Adrenal gland (tissue), 12 donors: Measurements from ENCODE around the gene BMP5. TPM values are rescaled to one million over a fixed set of nuclear protein-coding genes. Genes with fewer than 3 reads are reported as not detected.

Experiments used
- DNase-seq, 7 donors: peaks; one replicate each; pipeline ENCODE4 v3.0.0-alpha.2; 2019 to 2020
- H3K27ac ChIP-seq, 5 donors: fragments of 200-600 bp; sonication (generic) in 4 of 5; 1 replicate in 3 of 5; 2 replicates in 2 of 5; pipeline versions ENCODE4 v1.5.1 to v1.8.0; 2016 to 2020; ENCODE audit warnings: mild to moderate bottlenecking in 1 of 5
- H3K27me3 ChIP-seq: fragments of 200-600 bp; 2 replicates; pipeline ENCODE4 v1.8.0; 2021
- H3K36me3 ChIP-seq, 2 donors: fragments of 200-600 bp; replicated peaks in 1 of 2; 1 replicate in 1 of 2; 2 replicates in 1 of 2; pipeline versions ENCODE4 v1.5.1 to v1.8.0; 2018 to 2022
- H3K4me1 ChIP-seq, 2 donors: fragments of 200-600 bp; replicated peaks in 1 of 2; 1 replicate in 1 of 2; 2 replicates in 1 of 2; pipeline versions ENCODE4 v1.5.1 to v1.8.0; 2018 to 2021
- H3K4me3 ChIP-seq, 4 donors: fragments of 200-600 bp; sonication (generic) in 3 of 4; one replicate each; pipeline ENCODE4 v1.5.1; 2016 to 2018
- H3K9me3 ChIP-seq, 3 donors: fragments of 200-600 bp; sonication (generic) in 1 of 3; replicated peaks in 1 of 3; 1 replicate in 2 of 3; 2 replicates in 1 of 3; pipeline versions ENCODE4 v1.5.1 to v1.8.0; 2016 to 2021
- CTCF ChIP-seq, 6 experiments: fragments of 450-650 bp in 4 of 6; fragments of 200-600 bp in 2 of 6; sonication (generic) in 1 of 6; IDR thresholded peaks; 1 replicate in 5 of 6; 2 replicates in 1 of 6; pipeline versions ENCODE4 v1.5.1 to v1.8.0; 2016 to 2021; ENCODE audit warnings: antibody characterized with exemption in 6 of 6, mild to moderate bottlenecking in 2 of 6, moderate library complexity in 1 of 6
- POLR2A ChIP-seq, 2 donors: fragments of 450-650 bp; IDR thresholded peaks; one replicate each; pipeline ENCODE4 v1.6.1; 2017; ENCODE audit warnings: antibody characterized with exemption in 2 of 2, mild to moderate bottlenecking in 2 of 2, moderate library complexity in 1 of 2
- WGBS, 4 donors: extraction: QIAGEN DNeasy Blood & Tissue Kit in 2 of 4; methylation state at CpG; one replicate each; pipeline versions ENCODE4 v1.1.5 to v1.1.7; 2013 to 2017; 5-methylcytosine and 5-hydroxymethylcytosine counted together
- intact Hi-C, 2 donors: fragments of 100-400 bp; cut with DNase I; formaldehyde crosslinking; loops; one replicate each; pipeline versions ENCODE4 v1.14.1 to v1.15.0; 2022 to 2023
- polyA plus RNA-seq, 3 donors: library from polyadenylated mRNA; stranded (reverse); fragments of 200-250 nt in 2 of 3; fragments of 350-450 nt in 1 of 3; fragmentation: Illumina TruSeq in 1 of 3; extraction: RNeasy Lipid Tissue Mini Kit (QIAGEN cat#74804) in 1 of 3; gene quantifications; one replicate each; pipeline ENCODE4 v1.2.3, GENCODE V29; 2013 to 2014
- total RNA-seq, 9 donors: library from RNA; depleted of rRNA in 4 of 9; stranded (reverse); fragments of >200 nt in 4 of 9; fragments of 120-200 nt in 1 of 9; fragmentation: NEBNext Ultra II Directional in 1 of 9; extraction: Animal tissue kit (Norgen Biotek cat#: 25700) in 1 of 9; gene quantifications; one replicate each; pipeline versions ENCODE4 v1.1.0 to v1.2.4, GENCODE V29; 2013 to 2023
- donor health status: healthy with polysubstance abuse.
- donor health status: Bipolar disorder and iron deficiency.
- donor health status: DM: yes; HTN: yes; CAD: no.
- donor health status: DM: no; HTN: no; CAD: no.
- donor health status: DM: no; HTN: no; CAD: no.
- donor health status: DM: yes; HTN: yes; CAD: no.

Gene BMP5
- total and polyA plus RNA-seq, 12 donors = 0.06 to 11.4 (median 0.28) TPM; not detected in 3

GRCh38 chr6:55895972-55896730 is 20.8 kb upstream of the BMP5 start:
- Histone ChIP-seq H3K9me3 (no peaks in the 10 kb centered on the region), H3K4me3 (no peak overlapping the region), H3K4me1 (no peaks in the 10 kb centered on the region), H3K36me3 (no peaks in the 10 kb centered on the region), H3K27me3 (no peaks in the 10 kb centered on the region), H3K27ac (no peak overlapping the region)
- TF ChIP-seq CTCF (IDR thresholded peaks at IDR 0.05) (no peak), POLR2A (IDR thresholded peaks at IDR 0.05) (no peak)
- 48 to 60% (median 57%) methylated on average over 5 of the region's 5 CpGs for WGBS, 4 donors
- no peak for DNase-seq
- intact Hi-C loops = no loop called here

- no peaks in the 10 kb centered on the region for H3K4me1 ChIP-seq
- no peak for DNase-seq
- no peak overlapping the region for H3K4me3 ChIP-seq
- no peak for TF ChIP-seq POLR2A (IDR thresholded peaks at IDR 0.05)
- TF ChIP-seq CTCF (IDR thresholded peaks at IDR 0.05) = no peak
- H3K27ac ChIP-seq = no peak overlapping the region
- H3K27me3 ChIP-seq = no peaks in the 10 kb centered on the region
- no peaks in the 10 kb centered on the region for H3K9me3 ChIP-seq
- 82 to 83% (median 83%) methylated on average over 4 of the region's 4 CpGs for WGBS, 4 donors
- no peaks in the 10 kb centered on the region for H3K36me3 ChIP-seq
- intact Hi-C loops = no loop called here
These were observed 17.5 kb upstream of the BMP5 start for GRCh38 chr6:55892749-55893357.

- WGBS, 4 donors = 82 to 90% (median 86%) methylated on average over 6 of the region's 6 CpGs
- no peak for DNase-seq
- Histone ChIP-seq H3K27me3 (no peaks in the 10 kb centered on the region), H3K36me3 (no peaks in the 10 kb centered on the region), H3K9me3 (no peaks in the 10 kb centered on the region), H3K27ac (no peak overlapping the region), H3K4me1 (no peaks in the 10 kb centered on the region), H3K4me3 (no peak overlapping the region)
- intact Hi-C loops = loop anchor here in 1 of 2 donors (10.0 kb wide), 1 partner anchor 444 kb away; no protein-coding TSS in a partner anchor
- TF ChIP-seq POLR2A (IDR thresholded peaks at IDR 0.05) = no peak
These were observed 13.5 kb upstream of the BMP5 start for GRCh38 chr6:55888917-55889316.

GRCh38 chr6:55886185-55886836 is 10.9 kb upstream of the BMP5 start:
- H3K9me3 ChIP-seq = no peaks in the 10 kb centered on the region
- H3K36me3 ChIP-seq = no peaks in the 10 kb centered on the region
- intact Hi-C loops = loop anchor here in 1 of 2 donors (10.0 kb wide), 1 partner anchor 442 kb away; no protein-coding TSS in a partner anchor
- H3K27ac ChIP-seq = no peak overlapping the region
- H3K4me3 ChIP-seq = no peak overlapping the region
- no peak for DNase-seq
- no peaks in the 10 kb centered on the region for H3K27me3 ChIP-seq
- no peak for TF ChIP-seq POLR2A (IDR thresholded peaks at IDR 0.05)
- TF ChIP-seq CTCF (IDR thresholded peaks at IDR 0.05) = peak; percentile 20 to 59 (median 44)
- WGBS, 4 donors = 72 to 76% (median 74%) methylated on average over 3 of the region's 3 CpGs
- H3K4me1 ChIP-seq = peaks cover 0 to 6% of the 10 kb centered on the region in 2 donors
